K562 (cell line): Measurements from ENCODE around the gene ALDH1A2. TPM values are rescaled to one million over a fixed set of nuclear protein-coding genes. Genes with fewer than 3 reads are reported as not detected.
A peak's percentile ranks its signal among the peaks of the same experiment; 100 is the strongest.

Source experiments
- EP300 ChIP-seq: IDR thresholded peaks from 2 replicates; pipeline ENCODE4 v1.6.1; 2012; ENCODE audit warnings: low read length, improper control_type of control experiment
- JUND ChIP-seq, 2 experiments: IDR thresholded peaks; 2 replicates in 1 of 2; 3 replicates in 1 of 2; pipeline ENCODE4 v1.6.1; 2011; ENCODE audit warnings: borderline replicate concordance in 2 of 2, low read depth in 2 of 2, low read length in 2 of 2, improper control_type of control experiment in 1 of 2, missing biosample characterization in 1 of 2, missing genetic modification characterization in 1 of 2, missing genetic modification reagents in 1 of 2
- KAT8 ChIP-seq: fragments of 450-650 bp; IDR thresholded peaks from 2 replicates; pipeline ENCODE4 v1.6.1; 2016; ENCODE audit warnings: low read depth, mild to moderate bottlenecking
- MEIS2 ChIP-seq: fragments of 450-650 bp; IDR thresholded peaks from 2 replicates; pipeline ENCODE4 v1.6.1; 2014; ENCODE audit warnings: mild to moderate bottlenecking; ENCODE audit not compliant: partially characterized antibody
- RBM34 ChIP-seq: fragments of 200-400 bp; formaldehyde crosslinking; IDR thresholded peaks from 2 replicates; pipeline ENCODE4 v1.6.1; 2018; ENCODE audit warnings: low read length, borderline replicate concordance; ENCODE audit not compliant: insufficient read depth
- RFX1 ChIP-seq: fragments of 450-650 bp; IDR thresholded peaks from 2 replicates; pipeline ENCODE4 v1.6.1; 2016; ENCODE audit warnings: mild to moderate bottlenecking, moderate library complexity
- TBL1XR1 ChIP-seq, 2 experiments: IDR thresholded peaks; 2 replicates each; pipeline ENCODE4 v1.6.1; 2012; ENCODE audit warnings: improper control_type of control experiment in 2 of 2, low read length in 2 of 2, mild to moderate bottlenecking in 1 of 2
- TCFL5 ChIP-seq: fragments of 250-450 bp; sonication (Bioruptor Pico); conservative IDR thresholded peaks from 2 replicates; pipeline ENCODE4 v1.6.1; 2021; ENCODE audit warnings: mild to moderate bottlenecking, moderate library complexity, matching md5 sums
- TRIM24 ChIP-seq, 2 experiments: fragments of 450-650 bp; IDR thresholded peaks; 2 replicates each; pipeline ENCODE4 v1.6.1; 2016
- polyA plus RNA-seq, 8 experiments: library from polyadenylated mRNA; depleted of rRNA in 4 of 8; stranded (reverse) in 5 of 8; unstranded in 3 of 8; fragments of >200 nt; fragmentation: Nextera tagmentation in 2 of 8; fragmentation: Illumina TruSeq in 1 of 8; extraction: Ambion mirVana in 2 of 8; extraction: Trizol in 1 of 8; gene quantifications; 2 replicates each; pipeline versions ENCODE4 v1.2.1 to v1.2.3, GENCODE V29; 2011 to 2014; ENCODE audit warnings: inconsistent platforms in 1 of 8, missing spikeins in 1 of 8
- total RNA-seq, 7 experiments: library from RNA; depleted of rRNA in 6 of 7; stranded (reverse); fragments of >200 nt in 6 of 7; fragmentation: Illumina TruSeq in 2 of 7; extraction: Trizol in 2 of 7; gene quantifications; 2 replicates each; pipeline versions ENCODE4 v1.2.1 to v1.2.3, GENCODE V29; 2011 to 2021; ENCODE audit warnings: low replicate concordance in 1 of 7
- TF ChIP-seq, protein P1 (sequence below), 2 experiments: fragments of 450-650 bp in 1 of 2; sonication (generic) in 1 of 2; formaldehyde crosslinking in 1 of 2; IDR thresholded peaks in 1 of 2; conservative IDR thresholded peaks in 1 of 2; 2 replicates each; pipeline versions ENCODE4 v1.6.1 to v1.8.1; 2016 to 2023; ENCODE audit warnings: mild to moderate bottlenecking in 2 of 2, moderate library complexity in 2 of 2, inconsistent platforms in 1 of 2, missing genetic modification reagents in 1 of 2
- TF ChIP-seq, protein P2 (sequence below): fragments of 250-450 bp; sonication (Bioruptor Pico); IDR thresholded peaks from 2 replicates; pipeline ENCODE4 v1.4.0; 2020

Gene ALDH1A2
- total and polyA plus RNA-seq, 9 of the 15 experiments (the other 6 are each of a cell fraction or from before 2014, with no cell fraction given), result 115 to 393 (median 333) TPM

DNA sequence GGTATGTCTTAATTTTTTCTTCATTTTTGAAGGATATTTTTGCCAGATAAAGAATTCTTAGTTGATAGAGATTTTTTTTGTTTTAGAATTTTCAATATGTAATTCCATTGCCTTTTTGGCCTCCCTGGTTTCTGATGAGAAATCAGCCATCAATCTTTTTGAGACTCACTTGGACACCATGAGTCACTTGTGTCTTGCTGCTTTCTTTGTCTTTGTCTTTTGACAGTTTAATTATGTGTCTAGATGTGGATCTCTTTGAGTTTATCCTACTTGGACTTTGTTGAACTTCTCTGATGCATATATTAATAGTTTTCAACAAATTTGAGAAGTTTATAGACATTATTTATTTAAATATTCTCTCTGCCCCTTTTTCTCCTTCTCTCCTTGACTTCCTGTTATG lies 38.0 kb upstream of the ALDH1A2 start (continued):
- TF ChIP-seq TCFL5 (CRISPR knock-in tag) (no peak), EP300 (peak; percentile 35; the same call in 1 of the 2 replicates), RFX1 (no peak), JUND (IDR thresholded peaks at IDR 0.05; ENCODE audit: borderline replicate concordance, low read depth, low read length) (peak; percentile 65), JUND (tag; IDR thresholded peaks at IDR 0.05; ENCODE audit: borderline replicate concordance, low read depth, low read length) (peak; percentile 63; the same call in 1 of the 3 replicates), KAT8 (no peak), MEIS2 (peak; percentile 90), TRIM24 (IDR thresholded peaks at IDR 0.05) (peak; percentile 50 to 79; a peak in 3 of 4 replicates), TBL1XR1 (IDR thresholded peaks at IDR 0.05; ENCODE audit: low read length in 2 of 2) (0 out of 4 replicates have a peak, but pooled peaks of 1 of the 2 experiments have one; percentile 21), RBM34 (no peak)
- TF ChIP-seq, protein P1, sequence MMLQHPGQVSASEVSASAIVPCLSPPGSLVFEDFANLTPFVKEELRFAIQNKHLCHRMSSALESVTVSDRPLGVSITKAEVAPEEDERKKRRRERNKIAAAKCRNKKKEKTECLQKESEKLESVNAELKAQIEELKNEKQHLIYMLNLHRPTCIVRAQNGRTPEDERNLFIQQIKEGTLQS (IDR thresholded peaks at IDR 0.05), result peak; percentile 68; the same call in 1 of the 2 replicates
- TF ChIP-seq, protein P1 (CRISPR knock-in tag; conservative IDR thresholded peaks at IDR 0.05), result no peak
- TF ChIP-seq, protein P2, sequence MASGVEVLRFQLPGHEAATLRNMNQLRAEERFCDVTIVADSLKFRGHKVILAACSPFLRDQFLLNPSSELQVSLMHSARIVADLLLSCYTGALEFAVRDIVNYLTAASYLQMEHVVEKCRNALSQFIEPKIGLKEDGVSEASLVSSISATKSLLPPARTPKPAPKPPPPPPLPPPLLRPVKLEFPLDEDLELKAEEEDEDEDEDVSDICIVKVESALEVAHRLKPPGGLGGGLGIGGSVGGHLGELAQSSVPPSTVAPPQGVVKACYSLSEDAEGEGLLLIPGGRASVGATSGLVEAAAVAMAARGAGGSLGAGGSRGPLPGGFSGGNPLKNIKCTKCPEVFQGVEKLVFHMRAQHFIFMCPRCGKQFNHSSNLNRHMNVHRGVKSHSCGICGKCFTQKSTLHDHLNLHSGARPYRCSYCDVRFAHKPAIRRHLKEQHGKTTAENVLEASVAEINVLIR (CRISPR knock-in tag), result no peak
- TF ChIP-seq, all 486 proteins: peak for 19
